ENCODE results near the gene PI4K2A.
"Not testable (repeated sequence)": the region's sequence is repeated elsewhere in the genome, so short reads cannot be mapped to it uniquely, and the experiment has no call there.

Gene PI4K2A

DNA sequence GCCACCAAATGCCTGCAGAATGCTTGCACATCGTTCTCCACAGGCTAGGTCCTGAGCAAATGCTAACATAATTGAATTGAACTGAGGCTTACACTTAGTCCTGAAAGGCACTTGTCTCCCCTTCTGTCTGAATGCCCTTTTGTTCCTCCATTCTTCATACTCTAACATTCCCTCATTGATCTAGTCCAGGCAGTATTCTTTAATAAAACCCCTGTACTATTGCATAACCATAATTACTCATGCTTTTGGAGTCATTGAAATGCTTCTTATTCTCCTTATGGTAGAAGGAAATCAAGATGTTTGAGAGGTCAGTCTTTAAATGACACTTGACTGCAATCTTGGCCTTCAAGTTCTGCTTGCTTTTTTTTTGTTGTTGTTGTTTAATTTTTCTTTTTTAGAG, 7.1 kb downstream of the PI4K2A start:
- Histone ChIP-seq H2AFZ (ENCODE audit: insufficient read depth, low read length, poor library complexity) (no peak overlapping the region), H3K9me3 (ENCODE audit: insufficient read depth, low read depth, low read length) (no peaks in the 10 kb centered on the region), H4K12ac (ENCODE audit: low read depth, low read length) (no peak overlapping the region), H3K9ac (ENCODE audit: low read length) (no peak overlapping the region), H3K4ac (ENCODE audit: low read depth, low read length) (no peak overlapping the region), H3K4me1 (ENCODE audit: control insufficient read depth in 1 of 2, insufficient read depth in 2 of 2, low read length in 2 of 2) (peaks cover 6 to 15% of the 10 kb centered on the region in 2 experiments), H3K23ac (ENCODE audit: low read length) (no peak overlapping the region), H2BK5ac (ENCODE audit: low read depth, low read length, poor library complexity) (no peak overlapping the region), H2BK120ac (ENCODE audit: insufficient read depth, low read length, poor library complexity) (no peak overlapping the region), H3K27ac (ENCODE audit: low read depth, low read length) (no peak overlapping the region), H2BK12ac (ENCODE audit: low read length) (no peak overlapping the region), H3K27me3 (ENCODE audit: insufficient read depth, low read length) (no peaks in the 10 kb centered on the region), H2AK5ac (ENCODE audit: low read length) (no peak overlapping the region), H4K8ac (ENCODE audit: low read depth, low read length) (no peak overlapping the region), H3K79me2 (ENCODE audit: control insufficient read depth, insufficient read depth, low read length, poor library complexity) (no peaks in the 10 kb centered on the region), H3K4me3 (ENCODE audit: low read depth, low read length) (no peak overlapping the region), H4K91ac (ENCODE audit: low read depth, low read length) (no peak overlapping the region), H3K14ac (ENCODE audit: low read length) (no peak overlapping the region), H3K4me2 (ENCODE audit: low read length) (no peak overlapping the region), H3K79me1 (ENCODE audit: low read length) (peaks cover 7% of the 10 kb centered on the region), H3K18ac (ENCODE audit: low read length) (no peak overlapping the region), H3K36me3 (ENCODE audit: control insufficient read depth in 1 of 2, insufficient read depth in 2 of 2, low read length in 2 of 2) (peaks cover 6 to 21% of the 10 kb centered on the region in 2 experiments)
- peak in 1 of 2 donors; percentile 73 for DNase-seq
- no CpG with 5 or more reads among the region's 1 CpG for WGBS (ENCODE audit: extremely low coverage, insufficient coverage, insufficient read length)

DNA sequence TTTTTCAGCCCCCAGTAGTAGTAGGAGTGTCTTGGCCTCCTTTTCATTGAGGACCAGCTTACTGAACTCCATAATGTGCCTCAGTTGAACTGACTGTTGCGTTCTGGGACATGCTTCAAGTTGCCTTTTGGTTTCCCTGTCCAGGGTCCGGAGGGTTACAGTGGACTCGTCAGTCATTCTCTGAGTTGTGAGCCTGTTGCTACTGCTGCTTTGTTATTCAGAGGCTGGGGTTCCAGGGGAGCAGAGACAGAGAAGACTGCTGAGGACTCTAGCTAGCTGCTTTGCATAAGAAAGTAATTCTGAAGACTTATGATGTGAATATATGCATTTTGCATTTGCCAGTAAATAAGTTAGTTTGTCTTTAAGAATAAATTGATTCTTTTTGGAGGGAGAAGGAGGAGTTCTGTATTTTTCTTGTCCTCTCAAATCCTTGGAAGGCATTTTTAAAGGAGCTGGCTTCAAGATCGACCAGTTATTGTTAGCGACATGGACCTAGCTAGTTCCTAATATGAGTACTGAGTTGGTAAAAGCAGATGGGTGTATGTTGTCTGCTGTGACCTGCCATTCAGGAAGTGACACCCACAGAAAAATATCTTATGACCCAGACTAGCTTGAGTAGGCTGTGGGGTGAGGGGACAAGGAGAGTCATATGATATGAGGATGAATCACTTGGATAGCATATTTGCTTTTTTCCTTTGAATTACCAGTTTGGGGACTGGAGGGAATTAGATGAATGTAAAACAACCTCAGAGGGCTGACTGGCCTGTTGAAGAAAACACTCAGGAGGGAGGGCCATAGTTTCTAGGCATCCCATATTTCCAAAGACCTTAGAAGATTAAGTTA, 8.3 kb downstream of the PI4K2A start:
- no peak overlapping the region for H4K12ac ChIP-seq (ENCODE audit: low read depth, low read length)
- no peaks in the 10 kb centered on the region for H3K79me2 ChIP-seq (ENCODE audit: control insufficient read depth, insufficient read depth, low read length, poor library complexity)
- no peak overlapping the region for H3K9ac ChIP-seq (ENCODE audit: low read length)
- no peak overlapping the region for H2BK12ac ChIP-seq (ENCODE audit: low read length)
- H3K4me1 ChIP-seq (ENCODE audit: control insufficient read depth in 1 of 2, insufficient read depth in 2 of 2, low read length in 2 of 2), result peaks cover 6 to 15% of the 10 kb centered on the region in 2 experiments
- H4K8ac ChIP-seq (ENCODE audit: low read depth, low read length), result peak overlapping the region; percentile 2
- no peak overlapping the region for H3K23ac ChIP-seq (ENCODE audit: low read length)
- H3K79me1 ChIP-seq (ENCODE audit: low read length), result peaks cover 7% of the 10 kb centered on the region
- peak overlapping the region; percentile 2 for H3K27ac ChIP-seq (ENCODE audit: low read depth, low read length)
- peak overlapping the region; percentile 16 for H3K4me2 ChIP-seq (ENCODE audit: low read length)
- H3K4me3 ChIP-seq (ENCODE audit: low read depth, low read length), result no peak overlapping the region
- H2BK120ac ChIP-seq (ENCODE audit: insufficient read depth, low read length, poor library complexity), result no peak overlapping the region
- peak overlapping the region; percentile 10 for H2AK5ac ChIP-seq (ENCODE audit: low read length)
- WGBS (ENCODE audit: extremely low coverage, insufficient coverage, insufficient read length), result no CpG with 5 or more reads among the region's 5 CpGs
- H2BK5ac ChIP-seq (ENCODE audit: low read depth, low read length, poor library complexity), result no peak overlapping the region
- H3K36me3 ChIP-seq (ENCODE audit: control insufficient read depth in 1 of 2, insufficient read depth in 2 of 2, low read length in 2 of 2), result peaks cover 6 to 24% of the 10 kb centered on the region in 2 experiments
- H3K18ac ChIP-seq (ENCODE audit: low read length), result no peak overlapping the region
- H2AFZ ChIP-seq (ENCODE audit: insufficient read depth, low read length, poor library complexity), result no peak overlapping the region
- H3K14ac ChIP-seq (ENCODE audit: low read length), result no peak overlapping the region
- no peak overlapping the region for H3K4ac ChIP-seq (ENCODE audit: low read depth, low read length)
- H3K9me3 ChIP-seq (ENCODE audit: insufficient read depth, low read depth, low read length), result no peaks in the 10 kb centered on the region
- no peaks in the 10 kb centered on the region for H3K27me3 ChIP-seq (ENCODE audit: insufficient read depth, low read length)
- peak; percentile 59 to 83 for DNase-seq
- H4K91ac ChIP-seq (ENCODE audit: low read depth, low read length), result no peak overlapping the region

DNA sequence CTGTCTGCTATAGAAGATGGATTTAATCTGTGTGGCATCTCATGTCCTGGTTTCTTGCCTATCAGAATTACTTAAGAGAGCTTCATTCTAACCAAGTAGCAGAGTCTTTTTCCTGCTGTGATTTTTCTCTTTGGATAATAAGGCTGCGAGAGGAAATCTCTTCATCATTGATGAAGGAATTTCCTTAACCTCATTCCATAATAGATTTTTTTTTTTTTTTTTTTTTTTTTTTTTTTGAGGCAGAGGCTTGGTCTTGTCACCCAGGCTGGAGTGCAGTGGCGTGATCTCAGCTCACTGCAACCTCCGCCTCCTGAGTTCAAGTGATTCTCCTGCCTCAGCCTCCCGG, 8.9 kb downstream of the PI4K2A start:
- not testable (repeated sequence) for H3K27ac ChIP-seq (ENCODE audit: low read depth, low read length); H2BK120ac ChIP-seq (ENCODE audit: insufficient read depth, low read length, poor library complexity); H3K4ac ChIP-seq (ENCODE audit: low read depth, low read length); H4K91ac ChIP-seq (ENCODE audit: low read depth, low read length); H3K27me3 ChIP-seq (ENCODE audit: insufficient read depth, low read length); H4K8ac ChIP-seq (ENCODE audit: low read depth, low read length); H2BK5ac ChIP-seq (ENCODE audit: low read depth, low read length, poor library complexity); H4K12ac ChIP-seq (ENCODE audit: low read depth, low read length); H3K14ac ChIP-seq (ENCODE audit: low read length); DNase-seq; H3K79me2 ChIP-seq (ENCODE audit: control insufficient read depth, insufficient read depth, low read length, poor library complexity); H3K4me3 ChIP-seq (ENCODE audit: low read depth, low read length); H3K79me1 ChIP-seq (ENCODE audit: low read length); H3K18ac ChIP-seq (ENCODE audit: low read length); H3K23ac ChIP-seq (ENCODE audit: low read length); H3K9me3 ChIP-seq (ENCODE audit: insufficient read depth, low read depth, low read length); H3K4me2 ChIP-seq (ENCODE audit: low read length); H2AFZ ChIP-seq (ENCODE audit: insufficient read depth, low read length, poor library complexity); H3K9ac ChIP-seq (ENCODE audit: low read length); H2AK5ac ChIP-seq (ENCODE audit: low read length); H2BK12ac ChIP-seq (ENCODE audit: low read length)
- WGBS (ENCODE audit: extremely low coverage, insufficient coverage, insufficient read length), result no CpG with 5 or more reads among the region's 4 CpGs
- Histone ChIP-seq H3K36me3 (ENCODE audit: control insufficient read depth in 1 of 2, insufficient read depth in 2 of 2, low read length in 2 of 2) (peaks cover 3 to 21% of the 10 kb centered on the region in 2 experiments), H3K4me1 (ENCODE audit: control insufficient read depth in 1 of 2, insufficient read depth in 2 of 2, low read length in 2 of 2) (peaks cover 6 to 15% of the 10 kb centered on the region in 2 experiments)

DNA sequence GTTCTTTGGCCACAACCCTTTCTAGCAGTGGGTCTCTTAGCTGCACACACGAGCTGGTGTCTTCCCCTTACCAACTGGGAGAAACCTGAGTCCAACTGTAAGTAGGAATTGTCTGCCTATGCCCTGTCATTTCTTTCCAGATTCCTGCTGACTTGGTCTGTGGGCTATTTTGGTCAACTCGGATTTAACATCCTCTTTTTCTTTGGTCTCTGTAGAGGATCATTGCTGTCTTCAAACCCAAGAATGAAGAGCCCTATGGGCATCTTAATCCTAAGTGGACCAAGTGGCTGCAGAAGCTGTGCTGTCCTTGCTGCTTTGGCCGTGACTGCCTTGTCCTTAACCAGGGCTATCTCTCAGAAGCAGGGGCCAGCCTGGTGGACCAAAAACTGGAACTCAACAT, 10.3 kb downstream of the PI4K2A start:
- no peak overlapping the region for H2AFZ ChIP-seq (ENCODE audit: insufficient read depth, low read length, poor library complexity)
- H3K4me2 ChIP-seq (ENCODE audit: low read length), result no peak overlapping the region
- H2AK5ac ChIP-seq (ENCODE audit: low read length), result peak overlapping the region; percentile 55
- H3K4me3 ChIP-seq (ENCODE audit: low read depth, low read length), result no peak overlapping the region
- WGBS (ENCODE audit: extremely low coverage, insufficient coverage, insufficient read length), result no CpG with 5 or more reads among the region's 3 CpGs
- peak overlapping the region; percentile 19 for H2BK120ac ChIP-seq (ENCODE audit: insufficient read depth, low read length, poor library complexity)
- H4K8ac ChIP-seq (ENCODE audit: low read depth, low read length), result no peak overlapping the region
- peak overlapping the region; percentile 40 for H3K4ac ChIP-seq (ENCODE audit: low read depth, low read length)
- H3K9me3 ChIP-seq (ENCODE audit: insufficient read depth, low read depth, low read length), result no peaks in the 10 kb centered on the region
- peak overlapping the region; percentile 4 for H2BK12ac ChIP-seq (ENCODE audit: low read length)
- H3K79me2 ChIP-seq (ENCODE audit: control insufficient read depth, insufficient read depth, low read length, poor library complexity), result no peaks in the 10 kb centered on the region
- no peak overlapping the region for H3K9ac ChIP-seq (ENCODE audit: low read length)
- H4K91ac ChIP-seq (ENCODE audit: low read depth, low read length), result peak overlapping the region; percentile 92
- H4K12ac ChIP-seq (ENCODE audit: low read depth, low read length), result no peak overlapping the region
- peak overlapping the region; percentile 23 for H3K18ac ChIP-seq (ENCODE audit: low read length)
- H3K79me1 ChIP-seq (ENCODE audit: low read length), result peaks cover 7% of the 10 kb centered on the region
- peak overlapping the region; percentile 19 for H3K14ac ChIP-seq (ENCODE audit: low read length)
- H3K27me3 ChIP-seq (ENCODE audit: insufficient read depth, low read length), result no peaks in the 10 kb centered on the region
- H3K23ac ChIP-seq (ENCODE audit: low read length), result no peak overlapping the region
- no peak for DNase-seq
- peaks cover 6 to 15% of the 10 kb centered on the region in 2 experiments for H3K4me1 ChIP-seq (ENCODE audit: control insufficient read depth in 1 of 2, insufficient read depth in 2 of 2, low read length in 2 of 2)
- H3K36me3 ChIP-seq (ENCODE audit: control insufficient read depth in 1 of 2, insufficient read depth in 2 of 2, low read length in 2 of 2), result peaks cover 3 to 16% of the 10 kb centered on the region in 2 experiments
- H3K27ac ChIP-seq (ENCODE audit: low read depth, low read length), result no peak overlapping the region
- H2BK5ac ChIP-seq (ENCODE audit: low read depth, low read length, poor library complexity), result no peak overlapping the region
